H1 (cell line): ENCODE data around the gene SRSF9. TPM values are rescaled to one million over a fixed set of nuclear protein-coding genes. Genes with fewer than 3 reads are reported as not detected.
"Not testable (repeated sequence)": the region's sequence is repeated elsewhere in the genome, so short reads cannot be mapped to it uniquely, and the experiment has no call there.

Source experiments
- CTCF ChIA-PET: fragments of 300-600 bp; sonication (Branson Sonifier 250); formaldehyde crosslinking; loops from one replicate; lab custom pipeline; 2021; ENCODE audit not compliant: partially characterized antibody; lab: Charles Lee
- POLR2A ChIA-PET: fragments of 300-600 bp; sonication (Branson Sonifier 250); formaldehyde crosslinking; loops from one replicate; lab custom pipeline; 2021; ENCODE audit warnings: inconsistent platforms; ENCODE audit not compliant: partially characterized antibody; lab: Charles Lee
- DNase-seq, 2 experiments: peaks; one replicate each; pipeline versions ENCODE4 v3.0.0 to v3.0.0-alpha.2; 2010 to 2022; ENCODE audit warnings: low spot score in 2 of 2, low read depth in 1 of 2, mixed read lengths in 1 of 2
- FAIRE-seq: peaks from 2 replicates; lab custom pipeline; 2011; peaks lifted over from hg19 to GRCh38; lab: Jason Lieb, UNC
- H2AFZ ChIP-seq: 2 replicates; pipeline ENCODE4 v1.8.1; 2012; ENCODE audit warnings: low read length, inconsistent platforms
- H2AK5ac ChIP-seq: 2 replicates; pipeline ENCODE4 v1.6.1; 2013; ENCODE audit warnings: low read depth, low read length
- H2BK120ac ChIP-seq: replicated peaks from 2 replicates; pipeline ENCODE3; 2013; ENCODE audit warnings: low read depth, low read length, inconsistent platforms
- H2BK12ac ChIP-seq: 2 replicates; pipeline ENCODE4 v1.6.1; 2013; ENCODE audit warnings: low read depth, low read length
- H2BK15ac ChIP-seq: 2 replicates; pipeline ENCODE4 v1.6.1; 2013; ENCODE audit warnings: low read length
- H2BK20ac ChIP-seq: 2 replicates; pipeline ENCODE4 v1.6.1; 2013; ENCODE audit warnings: low read length
- H2BK5ac ChIP-seq: 2 replicates; pipeline ENCODE4 v1.6.1; 2013; ENCODE audit warnings: low read depth, low read length
- H3K14ac ChIP-seq: 2 replicates; pipeline ENCODE4 v1.6.1; 2013; ENCODE audit warnings: inconsistent platforms; ENCODE audit not compliant: insufficient read length
- H3K18ac ChIP-seq: 2 replicates; pipeline ENCODE4 v1.6.1; 2013; ENCODE audit warnings: low read length; ENCODE audit errors: extremely low read depth
- H3K23ac ChIP-seq: 2 replicates; pipeline ENCODE4 v1.6.1; 2013; ENCODE audit warnings: inconsistent platforms; ENCODE audit not compliant: insufficient read length
- H3K23me2 ChIP-seq: 2 replicates; pipeline ENCODE4 v1.6.1; 2013; ENCODE audit warnings: low read depth, low read length
- H3K27ac ChIP-seq: 2 replicates; pipeline ENCODE4 v1.6.1; 2011; ENCODE audit warnings: low read depth, low read length, inconsistent platforms
- H3K27me3 ChIP-seq, 4 experiments: replicated peaks in 1 of 4; 1 replicate in 1 of 4; 2 replicates in 3 of 4; pipeline versions ENCODE4 v1.6.1 to v1.8.1; 2011 to 2013; ENCODE audit warnings: low read length in 3 of 4, mild to moderate bottlenecking in 3 of 4, inconsistent platforms in 2 of 4, mixed read lengths in 2 of 4, moderate library complexity in 1 of 4; ENCODE audit not compliant: control insufficient read depth in 3 of 4, insufficient read depth in 3 of 4; ENCODE audit errors: extremely low read depth in 1 of 4
- H3K36me3 ChIP-seq, 4 experiments: 2 replicates each; pipeline versions ENCODE4 v1.6.1 to v1.8.1; 2011 to 2013; ENCODE audit warnings: mild to moderate bottlenecking in 4 of 4, low read length in 3 of 4, moderate library complexity in 2 of 4, control low read depth in 1 of 4, inconsistent platforms in 1 of 4; ENCODE audit not compliant: insufficient read depth in 4 of 4, control insufficient read depth in 2 of 4
- H3K4ac ChIP-seq: replicated peaks from 2 replicates; pipeline ENCODE3; 2013; ENCODE audit warnings: low read length, low read depth, mixed read lengths, inconsistent platforms; ENCODE audit not compliant: insufficient read length
- H3K4me1 ChIP-seq, 4 experiments: replicated peaks in 1 of 4; 1 replicate in 1 of 4; 2 replicates in 3 of 4; pipeline versions ENCODE4 v1.6.1 to v1.8.1; 2011 to 2013; ENCODE audit warnings: low read length in 3 of 4, inconsistent platforms in 2 of 4, mixed read lengths in 1 of 4; ENCODE audit not compliant: insufficient read depth in 4 of 4, control insufficient read depth in 3 of 4
- H3K4me2 ChIP-seq, 2 experiments: 2 replicates each; pipeline versions ENCODE4 v1.6.1 to v1.8.1; 2011 to 2013; ENCODE audit warnings: low read depth in 2 of 2, low read length in 2 of 2, control low read depth in 1 of 2, inconsistent platforms in 1 of 2, mild to moderate bottlenecking in 1 of 2; ENCODE audit not compliant: insufficient read depth in 1 of 2
- H3K4me3 ChIP-seq, 4 experiments: fragments of 200-600, 300-600 bp in 1 of 4; sonication (generic), shearing (Covaris generic), sonication (Bioruptor Twin) in 1 of 4; 2 replicates each; pipeline versions ENCODE4 v1.5.1 to v1.8.1; 2011 to 2016; ENCODE audit warnings: low read length in 4 of 4, low read depth in 3 of 4, control low read depth in 2 of 4, inconsistent platforms in 2 of 4, mild to moderate bottlenecking in 2 of 4, mixed read lengths in 1 of 4, moderate library complexity in 1 of 4; ENCODE audit not compliant: insufficient read depth in 2 of 4; ENCODE audit errors: extremely low read depth in 1 of 4
- H3K56ac ChIP-seq: replicated peaks from 2 replicates; pipeline ENCODE3; 2013; ENCODE audit warnings: low read depth, mild to moderate bottlenecking, mixed read lengths, low read length, inconsistent platforms; ENCODE audit not compliant: insufficient read length
- H3K79me1 ChIP-seq: 2 replicates; pipeline ENCODE4 v1.6.1; 2013; ENCODE audit warnings: low read depth, low read length, control low read depth
- H3K79me2 ChIP-seq, 2 experiments: 2 replicates each; pipeline versions ENCODE4 v1.6.1 to v1.8.1; 2012 to 2013; ENCODE audit warnings: low read length in 2 of 2, mild to moderate bottlenecking in 2 of 2, inconsistent platforms in 1 of 2; ENCODE audit not compliant: insufficient read depth in 2 of 2, control insufficient read depth in 1 of 2
- H3K9ac ChIP-seq, 4 experiments: replicated peaks in 1 of 4; 1 replicate in 1 of 4; 2 replicates in 3 of 4; pipeline versions ENCODE4 v1.6.1 to v1.8.1; 2011 to 2013; ENCODE audit warnings: low read depth in 3 of 4, low read length in 3 of 4, control low read depth in 2 of 4, mild to moderate bottlenecking in 2 of 4, moderate library complexity in 2 of 4, inconsistent platforms in 1 of 4; ENCODE audit errors: extremely low read depth in 1 of 4
- H3K9me3 ChIP-seq, 2 experiments: 2 replicates each; pipeline versions ENCODE4 v1.6.1 to v1.8.1; 2012 to 2013; ENCODE audit warnings: mild to moderate bottlenecking in 2 of 2, moderate library complexity in 2 of 2, control low read depth in 1 of 2, inconsistent platforms in 1 of 2, low read depth in 1 of 2, low read length in 1 of 2, mixed read lengths in 1 of 2; ENCODE audit not compliant: insufficient read depth in 2 of 2
- H4K20me1 ChIP-seq, 2 experiments: replicated peaks in 1 of 2; 2 replicates each; pipeline versions ENCODE3 to v1.8.1; 2011 to 2013; ENCODE audit warnings: inconsistent platforms in 2 of 2, low read length in 2 of 2, mild to moderate bottlenecking in 1 of 2; ENCODE audit not compliant: insufficient read depth in 2 of 2, control insufficient read depth in 1 of 2
- H4K5ac ChIP-seq: 2 replicates; pipeline ENCODE4 v1.6.1; 2013; ENCODE audit warnings: low read length, low read depth, mixed read lengths, inconsistent platforms; ENCODE audit not compliant: insufficient read length
- H4K8ac ChIP-seq: 2 replicates; pipeline ENCODE4 v1.8.0; 2013; ENCODE audit warnings: mild to moderate bottlenecking, moderate library complexity, low read length, inconsistent platforms; ENCODE audit not compliant: insufficient read depth; ENCODE audit errors: extremely low read depth
- H4K91ac ChIP-seq: replicated peaks from 2 replicates; pipeline ENCODE3; 2013; ENCODE audit warnings: low read length, mixed read lengths, inconsistent platforms; ENCODE audit not compliant: insufficient read length
- CTBP2 ChIP-seq: IDR thresholded peaks from 2 replicates; pipeline ENCODE4 v1.7.0; 2011; ENCODE audit warnings: borderline replicate concordance, mild to moderate bottlenecking, moderate library complexity, mixed read lengths, low read length; ENCODE audit not compliant: insufficient read depth, insufficient read length
- HDAC6 ChIP-seq: IDR thresholded peaks from one replicate; pipeline ENCODE4 v1.7.1; 2012; ENCODE audit warnings: low read depth, mild to moderate bottlenecking, inconsistent platforms, low read length, moderate library complexity
- SAP30 ChIP-seq: fragments of 300-600 bp; sonication (generic); IDR thresholded peaks from 2 replicates; pipeline ENCODE4 v1.7.1; 2012; ENCODE audit warnings: low read length, moderate library complexity, mild to moderate bottlenecking, inconsistent platforms; ENCODE audit not compliant: insufficient read depth, insufficient replicate concordance
- SIN3A ChIP-seq, 2 experiments: IDR thresholded peaks in 1 of 2; conservative IDR thresholded peaks in 1 of 2; 2 replicates each; pipeline ENCODE4 v1.6.1; 2011 to 2012; ENCODE audit warnings: low read length in 2 of 2, improper control_type of control experiment in 1 of 2, low read depth in 1 of 2, mild to moderate bottlenecking in 1 of 2
- SIX5 ChIP-seq: IDR thresholded peaks from 2 replicates; pipeline ENCODE4 v1.6.1; 2011; ENCODE audit warnings: mild to moderate bottlenecking, low read depth, low read length
- TAF7 ChIP-seq: optimal IDR thresholded peaks from 2 replicates; pipeline ENCODE3; 2011; ENCODE audit warnings: low read depth, mild to moderate bottlenecking, inconsistent platforms, low read length, moderate library complexity, borderline replicate concordance
- TEAD4 ChIP-seq: IDR thresholded peaks from 2 replicates; pipeline ENCODE4 v1.6.1; 2012; ENCODE audit warnings: low read depth, low read length, inconsistent platforms, mixed read lengths
- YY1 ChIP-seq: IDR thresholded peaks from 2 replicates; pipeline ENCODE4 v1.6.1; 2011; ENCODE audit warnings: low read depth, mild to moderate bottlenecking, low read length
- WGBS, 2 experiments: shearing (Covaris generic) in 1 of 2; methylation state at CpG; one replicate each; pipeline versions ENCODE4 v1.1.6 to v1.1.7; 2013 to 2015; ENCODE audit warnings: low lambda C conversion rate in 2 of 2, mixed read lengths in 2 of 2, inconsistent platforms in 1 of 2, low coverage in 1 of 2, missing lambda C conversion rate in 1 of 2; ENCODE audit not compliant: insufficient replicate concordance in 2 of 2, insufficient coverage in 1 of 2, insufficient read length in 1 of 2; ENCODE audit errors: extremely low coverage in 1 of 2, missing lambda C conversion rate in 1 of 2; 5-methylcytosine and 5-hydroxymethylcytosine counted together
- polyA plus RNA-seq, 7 experiments: library from polyadenylated mRNA; depleted of rRNA in 3 of 7; stranded (reverse) in 5 of 7; unstranded in 2 of 7; fragments of >200 nt in 5 of 7; fragments of 200-250 nt in 2 of 7; gene quantifications; 1 replicate in 5 of 7; 2 replicates in 1 of 7; 4 replicates in 1 of 7; pipeline versions ENCODE4 v1.2.1 to v1.2.3, GENCODE V29; 2011 to 2013; ENCODE audit warnings: missing spikeins in 2 of 7, mixed read lengths in 2 of 7
- total RNA-seq: library from RNA; stranded (reverse); fragmentation: NEBNext Ultra II Directional; extraction: Animal tissue kit (Norgen Biotek cat#: 25700); gene quantifications from 2 replicates; pipeline ENCODE4 v1.2.1, GENCODE V29; 2021

The SRSF9 gene
- total and polyA plus RNA-seq, 2 of the 8 experiments (the other 6 are each of a cell fraction or from before 2014, with no cell fraction given): 172 to 304 TPM

GRCh38 chr12:120469450-120470149 lies at the start of gene SRSF9 (continued):
- TF ChIP-seq SIX5: no peak
- no peak for TF ChIP-seq CTBP2
- TF ChIP-seq SAP30: no peak
- peak; percentile 68 for TF ChIP-seq TAF7
- TF ChIP-seq HDAC6: no peak
- 0 out of 2 replicates have a peak, but pooled peaks have one; percentile 25 for TF ChIP-seq YY1
- TF ChIP-seq SIN3A (conservative IDR thresholded peaks at IDR 0.05 in 1 of 2, IDR thresholded peaks at IDR 0.05 in 1 of 2; ENCODE audit: low read depth in 1 of 2, low read length in 2 of 2): peak; percentile 71 to 76; a peak in 2 of 4 replicates
- TF ChIP-seq TEAD4: peak; percentile 30; the same call in 1 of the 2 replicates

- H3K79me1 ChIP-seq, DNase-seq, H2BK20ac ChIP-seq, H3K9ac ChIP-seq, H3K18ac ChIP-seq, H3K27me3 ChIP-seq, H3K9me3 ChIP-seq, H3K4me1 ChIP-seq, H2BK12ac ChIP-seq, H3K4ac ChIP-seq, H2AK5ac ChIP-seq, H4K5ac ChIP-seq, H3K23ac ChIP-seq, H3K4me3 ChIP-seq, H2AFZ ChIP-seq, H4K20me1 ChIP-seq, H2BK5ac ChIP-seq, H3K14ac ChIP-seq, H4K8ac ChIP-seq, H3K4me2 ChIP-seq, H4K91ac ChIP-seq, H2BK15ac ChIP-seq, H3K27ac ChIP-seq, H3K79me2 ChIP-seq, FAIRE-seq, H3K23me2 ChIP-seq, H2BK120ac ChIP-seq, H3K56ac ChIP-seq: not testable (repeated sequence)
- ChIA-PET CTCF (interaction anchor here (1.4 kb wide), 1 partner anchor 42 kb away, joined by 3 read pairs; no protein-coding TSS in a partner anchor), POLR2A (interaction anchor here (0.7 to 1.5 kb wide), 2 partner anchors 10 to 72 kb away, joined by 3 to 4 read pairs; no protein-coding TSS in a partner anchor)
- WGBS, 2 experiments: 93% methylated on average over 8 of the region's 8 CpGs; no CpG with 5 or more reads in 1 of the 2 experiments
- peaks cover 6 to 28% (median 14%) of the 10 kb centered on the region in 4 experiments; a peak in 7 of 8 replicates for H3K36me3 ChIP-seq
Observed at GRCh38 chr12:120519324-120519723, 49.8 kb upstream of the SRSF9 start.
